Sigmoid colon (tissue), 4 donors: ENCODE measurements around the gene VPS50.

ENCODE experiments used
- CTCF ChIP-seq, 4 experiments: fragments of 450-650 bp in 3 of 4; fragments of 200-600 bp in 1 of 4; IDR thresholded peaks; one replicate each; pipeline ENCODE4 v1.5.1; 2016 to 2019; ENCODE audit warnings: antibody characterized with exemption in 4 of 4, mild to moderate bottlenecking in 3 of 4, moderate library complexity in 2 of 4
- POLR2A ChIP-seq, 2 donors: fragments of 450-650 bp; IDR thresholded peaks; one replicate each; pipeline ENCODE4 v1.6.1; 2016; ENCODE audit warnings: antibody characterized with exemption in 2 of 2, mild to moderate bottlenecking in 2 of 2, moderate library complexity in 2 of 2
- POLR2AphosphoS5 ChIP-seq, 4 donors: sonication (generic); formaldehyde crosslinking; IDR thresholded peaks; one replicate each; pipeline ENCODE4 v1.6.1; 2017; ENCODE audit warnings: antibody characterized with exemption in 4 of 4

GRCh38 chr7:93337052-93337451 lies 104.9 kb downstream of the VPS50 start:
- TF ChIP-seq CTCF (IDR thresholded peaks at IDR 0.05) (no peak), POLR2AphosphoS5 (IDR thresholded peaks at IDR 0.05) (no peak), POLR2A (IDR thresholded peaks at IDR 0.05) (no peak)
